Gastrocnemius medialis (tissue), 4 donors: ENCODE data around the gene ELMO1. TPM values are rescaled to one million over a fixed set of nuclear protein-coding genes. Genes with fewer than 3 reads are reported as not detected.

Source experiments
- ATAC-seq, 2 donors: fragments of 150-250 bp; one replicate each; pipeline ENCODE4 v1.9.1; 2016
- DNase-seq, 2 donors: peaks; one replicate each; pipeline ENCODE4 v3.0.0-alpha.2; 2019
- H3K27ac ChIP-seq, 4 donors: fragments of 200-600 bp; sonication (generic); 1 replicate in 1 of 4; 2 replicates in 3 of 4; pipeline ENCODE4 v1.5.1; 2016 to 2018; ENCODE audit warnings: mild to moderate bottlenecking in 2 of 4, moderate library complexity in 1 of 4
- H3K27me3 ChIP-seq, 3 donors: fragments of 200-600 bp; sonication (generic) in 2 of 3; 1 replicate in 1 of 3; 2 replicates in 2 of 3; pipeline versions ENCODE4 v1.5.1 to v1.6.0; 2016 to 2019; ENCODE audit warnings: mild to moderate bottlenecking in 1 of 3, moderate library complexity in 1 of 3
- H3K36me3 ChIP-seq, 2 donors: fragments of 200-600 bp; sonication (generic) in 1 of 2; one replicate each; pipeline ENCODE4 v1.5.1; 2017 to 2018
- H3K4me1 ChIP-seq, 2 donors: fragments of 200-600 bp; sonication (generic) in 1 of 2; one replicate each; pipeline ENCODE4 v1.5.1; 2016 to 2017; ENCODE audit warnings: mild to moderate bottlenecking in 2 of 2
- H3K4me3 ChIP-seq, 4 donors: fragments of 200-600 bp; sonication (generic) in 3 of 4; 1 replicate in 1 of 4; 2 replicates in 3 of 4; pipeline ENCODE4 v1.5.1; 2016 to 2019; ENCODE audit warnings: mild to moderate bottlenecking in 2 of 4
- H3K9me3 ChIP-seq, 3 donors: fragments of 200-600 bp; sonication (generic) in 2 of 3; 1 replicate in 1 of 3; 2 replicates in 2 of 3; pipeline ENCODE4 v1.5.1; 2016 to 2019
- POLR2A ChIP-seq, 2 donors: fragments of 450-650 bp; IDR thresholded peaks; one replicate each; pipeline ENCODE4 v1.6.1; 2017; ENCODE audit warnings: antibody characterized with exemption in 2 of 2, mild to moderate bottlenecking in 2 of 2, moderate library complexity in 2 of 2
- in situ Hi-C, 4 donors: fragments of 200-750 bp; cut with MboI; loops; one replicate each; pipeline versions ENCODE4 v1.15.0 to v1.8.0; 2017; ENCODE audit warnings: low sequenced_read_pairs in 4 of 4
- intact Hi-C: fragments of 100-400 bp; cut with DNase I; formaldehyde crosslinking; loops from one replicate; pipeline ENCODE4 v1.15.1; 2023; ENCODE audit warnings: low total_unique reads
- total RNA-seq, 4 donors: library from RNA; depleted of rRNA; stranded (reverse); fragments of >200 nt; gene quantifications; one replicate each; pipeline versions ENCODE4 v1.1.0 to v1.2.3, GENCODE V29; 2016
- TF ChIP-seq, protein P1 (sequence below), 5 experiments: fragments of 450-650 bp in 3 of 5; fragments of 200-600 bp in 2 of 5; sonication (generic) in 2 of 5; IDR thresholded peaks in 4 of 5; conservative IDR thresholded peaks in 1 of 5; 1 replicate in 4 of 5; 2 replicates in 1 of 5; pipeline ENCODE4 v1.5.1; 2016 to 2019; ENCODE audit warnings: antibody characterized with exemption in 5 of 5, mild to moderate bottlenecking in 3 of 5, moderate library complexity in 3 of 5

Gene ELMO1
- total RNA-seq, 4 donors from 2014 or later, result 8.4 to 18.9 (median 14.6) TPM

DNA sequence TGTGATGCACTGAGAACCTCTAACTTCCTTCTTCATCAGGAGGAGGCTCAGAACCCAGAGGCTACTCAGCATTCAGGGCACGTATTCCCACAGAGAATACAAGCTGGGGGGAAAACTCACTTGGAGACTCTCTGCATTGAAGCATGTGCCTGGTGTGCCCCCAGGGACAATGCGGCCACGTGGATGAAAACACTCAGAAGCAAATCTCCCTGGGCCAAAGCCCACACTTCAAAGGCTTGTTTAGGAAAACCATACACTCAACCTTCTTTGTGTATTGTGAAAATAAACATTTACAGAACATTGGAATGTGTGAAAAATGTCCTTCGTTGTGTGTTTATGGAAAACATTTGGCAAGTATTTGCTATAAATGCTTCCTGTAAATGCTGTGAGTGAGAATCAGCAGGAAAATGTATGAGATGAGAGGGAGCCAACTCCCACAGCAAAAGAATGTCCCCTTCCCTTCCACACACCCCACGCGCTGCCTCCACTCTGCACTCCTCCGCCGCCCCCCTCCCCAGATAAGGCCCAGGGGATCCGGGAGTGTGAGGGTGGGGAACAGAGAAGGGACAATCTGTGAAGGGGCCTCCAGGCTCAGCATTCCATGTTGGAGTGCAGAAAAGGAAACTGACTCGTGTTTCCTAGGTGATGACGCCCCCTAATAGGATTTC is 339.5 kb downstream of the ELMO1 start:
- H3K27ac ChIP-seq, result no peak overlapping the region
- H3K4me3 ChIP-seq, result no peak overlapping the region
- no peaks in the 10 kb centered on the region for H3K36me3 ChIP-seq
- no peaks in the 10 kb centered on the region for H3K4me1 ChIP-seq
- no peaks in the 10 kb centered on the region for H3K27me3 ChIP-seq
- no peak for DNase-seq
- TF ChIP-seq, protein P1, sequence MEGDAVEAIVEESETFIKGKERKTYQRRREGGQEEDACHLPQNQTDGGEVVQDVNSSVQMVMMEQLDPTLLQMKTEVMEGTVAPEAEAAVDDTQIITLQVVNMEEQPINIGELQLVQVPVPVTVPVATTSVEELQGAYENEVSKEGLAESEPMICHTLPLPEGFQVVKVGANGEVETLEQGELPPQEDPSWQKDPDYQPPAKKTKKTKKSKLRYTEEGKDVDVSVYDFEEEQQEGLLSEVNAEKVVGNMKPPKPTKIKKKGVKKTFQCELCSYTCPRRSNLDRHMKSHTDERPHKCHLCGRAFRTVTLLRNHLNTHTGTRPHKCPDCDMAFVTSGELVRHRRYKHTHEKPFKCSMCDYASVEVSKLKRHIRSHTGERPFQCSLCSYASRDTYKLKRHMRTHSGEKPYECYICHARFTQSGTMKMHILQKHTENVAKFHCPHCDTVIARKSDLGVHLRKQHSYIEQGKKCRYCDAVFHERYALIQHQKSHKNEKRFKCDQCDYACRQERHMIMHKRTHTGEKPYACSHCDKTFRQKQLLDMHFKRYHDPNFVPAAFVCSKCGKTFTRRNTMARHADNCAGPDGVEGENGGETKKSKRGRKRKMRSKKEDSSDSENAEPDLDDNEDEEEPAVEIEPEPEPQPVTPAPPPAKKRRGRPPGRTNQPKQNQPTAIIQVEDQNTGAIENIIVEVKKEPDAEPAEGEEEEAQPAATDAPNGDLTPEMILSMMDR (IDR thresholded peaks at IDR 0.05 in 4 of 5, conservative IDR thresholded peaks at IDR 0.05 in 1 of 5), result no peak
- TF ChIP-seq POLR2A (IDR thresholded peaks at IDR 0.05), result no peak
- no peaks in the 10 kb centered on the region for H3K9me3 ChIP-seq
- intact Hi-C loops, result no loop called here
- no peak for ATAC-seq
- in situ Hi-C loops, result no loop called here

- H3K4me3 ChIP-seq, result no peak overlapping the region
- no peaks in the 10 kb centered on the region for H3K27me3 ChIP-seq
- TF ChIP-seq, protein P1 (IDR thresholded peaks at IDR 0.05 in 4 of 5, conservative IDR thresholded peaks at IDR 0.05 in 1 of 5), result no peak
- no peak for TF ChIP-seq POLR2A (IDR thresholded peaks at IDR 0.05)
- no peak overlapping the region for H3K27ac ChIP-seq
- intact Hi-C loops (no loop called here), in situ Hi-C loops (no loop called here)
- no peak for ATAC-seq
- no peaks in the 10 kb centered on the region for H3K4me1 ChIP-seq
- no peaks in the 10 kb centered on the region for H3K36me3 ChIP-seq
- H3K9me3 ChIP-seq, result no peaks in the 10 kb centered on the region
- DNase-seq, result no peak
These were observed 340.0 kb downstream of the ELMO1 start for GRCh38 chr7:37108615-37109014.

- Histone ChIP-seq H3K9me3 (no peaks in the 10 kb centered on the region), H3K4me3 (no peak overlapping the region), H3K27me3 (no peaks in the 10 kb centered on the region), H3K27ac (no peak overlapping the region), H3K4me1 (no peaks in the 10 kb centered on the region), H3K36me3 (no peaks in the 10 kb centered on the region)
- TF ChIP-seq POLR2A (IDR thresholded peaks at IDR 0.05), result no peak
- TF ChIP-seq, protein P1 (IDR thresholded peaks at IDR 0.05 in 4 of 5, conservative IDR thresholded peaks at IDR 0.05 in 1 of 5), result no peak
- intact Hi-C loops (no loop called here), in situ Hi-C loops (no loop called here)
- DNase-seq, result no peak
- no peak for ATAC-seq
These were observed 341.5 kb downstream of the ELMO1 start for GRCh38 chr7:37107047-37107750.

- TF ChIP-seq, protein P1 (IDR thresholded peaks at IDR 0.05 in 4 of 5, conservative IDR thresholded peaks at IDR 0.05 in 1 of 5), result no peak
- TF ChIP-seq POLR2A (IDR thresholded peaks at IDR 0.05), result no peak
- no peak overlapping the region for H3K4me3 ChIP-seq
- in situ Hi-C loops, result no loop called here
- intact Hi-C loops, result no loop called here
- DNase-seq (no peak), ATAC-seq (no peak)
- H3K9me3 ChIP-seq, result no peaks in the 10 kb centered on the region
- H3K36me3 ChIP-seq, result no peaks in the 10 kb centered on the region
- no peaks in the 10 kb centered on the region for H3K4me1 ChIP-seq
- H3K27me3 ChIP-seq, result no peaks in the 10 kb centered on the region
- no peak overlapping the region for H3K27ac ChIP-seq
These were observed 342.9 kb downstream of the ELMO1 start for GRCh38 chr7:37105762-37106161.
